Muscle of arm (tissue), 12 donors: ENCODE results near the gene SIRT4. TPM values are rescaled to one million over a fixed set of nuclear protein-coding genes. Genes with fewer than 3 reads are reported as not detected.

ENCODE experiments used
- polyA plus RNA-seq, 12 donors: library from polyadenylated mRNA; unstranded; fragments of 120-200 nt; gene quantifications; one replicate each; pipeline ENCODE4 v1.2.1, GENCODE V29; 2013; ENCODE audit not compliant: insufficient read length in 12 of 12

The SIRT4 gene
- polyA plus RNA-seq, 12 donors, result 2.0 to 6.6 (median 4.3) TPM; not detected in 2

Other genes with a start within 250 kb of the SIRT4 start
- 10 to 100 TPM in 11 of 12 donors, not detected in 1; 22.1 to 52.8 (median 30.8) TPM for gene RAB35, start 185.6 kb upstream of the SIRT4 start, polyA plus RNA-seq
- gene GCN1, start 107.6 kb upstream of the SIRT4 start, polyA plus RNA-seq, result 10 to 100 TPM in 11 of 12 donors, not detected in 1; 33.5 to 47.4 (median 39.5) TPM
- gene RPLP0, start 101.2 kb upstream of the SIRT4 start, polyA plus RNA-seq, result 1,000 to 10,000 TPM in 11 of 12 donors, not detected in 1; 2,616 to 4,293 (median 3,683) TPM
- gene PXN, start 36.6 kb upstream of the SIRT4 start, polyA plus RNA-seq, result 100 to 1,000 TPM in 11 of 12 donors, 10 to 100 TPM in 1; 99.4 to 450 (median 171) TPM
- gene RNU4-2, start 10.4 kb upstream of the SIRT4 start, polyA plus RNA-seq, result 1 to 10 TPM in 1 of 12 donors, not detected in 11; 1.8 TPM
- gene RNU4-1, start 9.1 kb upstream of the SIRT4 start, polyA plus RNA-seq, result not detected
- under 1 TPM in 1 of 12 donors, not detected in 11; 0.55 TPM for gene PLA2G1B, start 25.5 kb downstream of the SIRT4 start, polyA plus RNA-seq
- 1 to 10 TPM in 11 of 12 donors, not detected in 1; 3.0 to 6.5 (median 4.0) TPM for gene MSI1, start 66.8 kb downstream of the SIRT4 start, polyA plus RNA-seq
- gene COX6A1, start 135.8 kb downstream of the SIRT4 start, polyA plus RNA-seq, result 100 to 1,000 TPM in 6 of 12 donors, 10 to 100 TPM in 5, not detected in 1; 80.1 to 195 (median 107) TPM
- gene TRIAP1, start 144.1 kb downstream of the SIRT4 start, polyA plus RNA-seq, result 10 to 100 TPM in 11 of 12 donors, not detected in 1; 16.8 to 43.3 (median 35.4) TPM
- gene GATC, start 144.1 kb downstream of the SIRT4 start, polyA plus RNA-seq, result 10 to 100 TPM in 11 of 12 donors, not detected in 1; 10.6 to 22.1 (median 16.9) TPM
- gene SRSF9, start 167.4 kb downstream of the SIRT4 start, polyA plus RNA-seq, result 100 to 1,000 TPM in 4 of 12 donors, 10 to 100 TPM in 8; 72.6 to 467 (median 93.0) TPM
- 100 to 1,000 TPM in 11 of 12 donors, not detected in 1; 258 to 571 (median 356) TPM for gene DYNLL1, start 193.8 kb downstream of the SIRT4 start, polyA plus RNA-seq
- gene COQ5, start 226.8 kb downstream of the SIRT4 start, polyA plus RNA-seq, result 10 to 100 TPM in 11 of 12 donors, not detected in 1; 25.1 to 42.2 (median 36.7) TPM
- gene RNF10, start 232.0 kb downstream of the SIRT4 start, polyA plus RNA-seq, result 100 to 1,000 TPM in 11 of 12 donors, not detected in 1; 124 to 271 (median 165) TPM